Stomach (tissue), 9 donors: ENCODE results near the gene COL5A1. TPM values are rescaled to one million over a fixed set of nuclear protein-coding genes. Genes with fewer than 3 reads are reported as not detected.

Experiments used
- DNase-seq, 2 donors: peaks; one replicate each; pipeline versions ENCODE4 v3.0.0 to v3.0.0-alpha.2; 2013 to 2019
- H3K27ac ChIP-seq, 5 donors: fragments of 200-600 bp in 4 of 5; sonication (generic) in 4 of 5; one replicate each; pipeline ENCODE4 v1.5.1; 2013 to 2019; ENCODE audit warnings: mild to moderate bottlenecking in 1 of 5, moderate library complexity in 1 of 5
- H3K27me3 ChIP-seq, 3 donors: fragments of 200-600 bp; sonication (generic); one replicate each; pipeline ENCODE4 v1.5.1; 2017 to 2019; ENCODE audit warnings: mixed run types in 1 of 3
- H3K36me3 ChIP-seq, 4 donors: fragments of 200-600 bp; sonication (generic); 1 replicate in 3 of 4; 2 replicates in 1 of 4; pipeline ENCODE4 v1.5.1; 2016 to 2019
- H3K4me1 ChIP-seq, 4 donors: fragments of 200-600 bp; sonication (generic); one replicate each; pipeline ENCODE4 v1.5.1; 2016 to 2019
- H3K4me3 ChIP-seq, 4 donors: fragments of 200-600 bp; sonication (generic) in 3 of 4; one replicate each; pipeline ENCODE4 v1.5.1; 2016 to 2019; ENCODE audit warnings: mild to moderate bottlenecking in 1 of 4
- H3K9me3 ChIP-seq, 4 donors: fragments of 200-600 bp; sonication (generic); one replicate each; pipeline ENCODE4 v1.5.1; 2016 to 2019
- EP300 ChIP-seq: sonication (generic); formaldehyde crosslinking; IDR thresholded peaks from one replicate; pipeline ENCODE4 v1.6.1; 2017; ENCODE audit warnings: antibody characterized with exemption
- POLR2A ChIP-seq, 4 donors: fragments of 450-650 bp; IDR thresholded peaks; one replicate each; pipeline ENCODE4 v1.6.1; 2016; ENCODE audit warnings: antibody characterized with exemption in 4 of 4, control low read depth in 2 of 4, mild to moderate bottlenecking in 1 of 4, moderate library complexity in 1 of 4
- POLR2AphosphoS5 ChIP-seq, 3 donors: sonication (generic); formaldehyde crosslinking; IDR thresholded peaks; one replicate each; pipeline ENCODE4 v1.6.1; 2016; ENCODE audit warnings: antibody characterized with exemption in 3 of 3
- WGBS, 5 donors: extraction: QIAGEN DNeasy Blood & Tissue Kit in 3 of 5; methylation state at CpG; one replicate each; pipeline versions ENCODE4 v1.1.5 to v1.1.7; 2013 to 2018; 5-methylcytosine and 5-hydroxymethylcytosine counted together
- intact Hi-C: fragments of 100-400 bp; cut with DNase I; formaldehyde crosslinking; loops from one replicate; pipeline ENCODE4 v1.15.1; 2023; ENCODE audit warnings: low total_unique reads
- polyA plus RNA-seq, 3 donors: library from polyadenylated mRNA; stranded (reverse); fragments of 200-250 nt; gene quantifications; one replicate each; pipeline ENCODE4 v1.2.3, GENCODE V29; 2013
- total RNA-seq, 5 donors: library from RNA; depleted of rRNA; stranded (reverse); fragments of >200 nt; gene quantifications; one replicate each; pipeline versions ENCODE4 v1.1.0 to v1.2.3, GENCODE V29; 2014 to 2016
- TF ChIP-seq, protein P1 (sequence below), 7 experiments: fragments of 450-650 bp in 4 of 7; fragments of 200-600 bp in 3 of 7; sonication (generic) in 3 of 7; IDR thresholded peaks; one replicate each; pipeline ENCODE4 v1.5.1; 2016 to 2019; ENCODE audit warnings: antibody characterized with exemption in 7 of 7, control low read depth in 2 of 7, mild to moderate bottlenecking in 1 of 7
- donor health status: healthy with polysubstance abuse.
- donor health status: Bipolar disorder and iron deficiency.
- donor health status: healthy.

COL5A1 gene
- total and polyA plus RNA-seq, 8 donors, result 7.3 to 205 (median 26.4) TPM

DNA sequence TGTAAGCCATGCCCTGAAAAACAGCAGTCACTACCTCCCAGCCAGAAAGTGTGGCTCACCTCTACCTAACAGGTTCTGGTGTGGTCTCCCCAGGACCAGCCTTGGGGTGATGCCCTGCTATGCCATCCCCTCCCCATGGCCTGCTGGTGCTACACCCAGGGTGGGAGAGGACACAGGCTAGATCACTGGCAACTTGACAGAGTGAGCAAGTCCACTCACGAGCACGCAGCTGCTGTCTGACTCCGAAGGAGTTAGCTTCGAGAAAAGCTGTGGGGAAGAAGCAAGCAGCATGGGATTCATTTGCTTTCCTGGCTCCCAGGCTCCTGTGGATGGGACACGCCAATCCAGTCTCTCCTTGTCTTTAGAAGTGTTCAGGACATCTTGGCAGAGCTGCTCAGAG lies 102.2 kb downstream of the COL5A1 start:
- TF ChIP-seq, protein P1, sequence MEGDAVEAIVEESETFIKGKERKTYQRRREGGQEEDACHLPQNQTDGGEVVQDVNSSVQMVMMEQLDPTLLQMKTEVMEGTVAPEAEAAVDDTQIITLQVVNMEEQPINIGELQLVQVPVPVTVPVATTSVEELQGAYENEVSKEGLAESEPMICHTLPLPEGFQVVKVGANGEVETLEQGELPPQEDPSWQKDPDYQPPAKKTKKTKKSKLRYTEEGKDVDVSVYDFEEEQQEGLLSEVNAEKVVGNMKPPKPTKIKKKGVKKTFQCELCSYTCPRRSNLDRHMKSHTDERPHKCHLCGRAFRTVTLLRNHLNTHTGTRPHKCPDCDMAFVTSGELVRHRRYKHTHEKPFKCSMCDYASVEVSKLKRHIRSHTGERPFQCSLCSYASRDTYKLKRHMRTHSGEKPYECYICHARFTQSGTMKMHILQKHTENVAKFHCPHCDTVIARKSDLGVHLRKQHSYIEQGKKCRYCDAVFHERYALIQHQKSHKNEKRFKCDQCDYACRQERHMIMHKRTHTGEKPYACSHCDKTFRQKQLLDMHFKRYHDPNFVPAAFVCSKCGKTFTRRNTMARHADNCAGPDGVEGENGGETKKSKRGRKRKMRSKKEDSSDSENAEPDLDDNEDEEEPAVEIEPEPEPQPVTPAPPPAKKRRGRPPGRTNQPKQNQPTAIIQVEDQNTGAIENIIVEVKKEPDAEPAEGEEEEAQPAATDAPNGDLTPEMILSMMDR (IDR thresholded peaks at IDR 0.05), result no peak
- TF ChIP-seq EP300, result no peak
- TF ChIP-seq POLR2AphosphoS5 (IDR thresholded peaks at IDR 0.05), result no peak
- TF ChIP-seq POLR2A (IDR thresholded peaks at IDR 0.05), result no peak

DNA sequence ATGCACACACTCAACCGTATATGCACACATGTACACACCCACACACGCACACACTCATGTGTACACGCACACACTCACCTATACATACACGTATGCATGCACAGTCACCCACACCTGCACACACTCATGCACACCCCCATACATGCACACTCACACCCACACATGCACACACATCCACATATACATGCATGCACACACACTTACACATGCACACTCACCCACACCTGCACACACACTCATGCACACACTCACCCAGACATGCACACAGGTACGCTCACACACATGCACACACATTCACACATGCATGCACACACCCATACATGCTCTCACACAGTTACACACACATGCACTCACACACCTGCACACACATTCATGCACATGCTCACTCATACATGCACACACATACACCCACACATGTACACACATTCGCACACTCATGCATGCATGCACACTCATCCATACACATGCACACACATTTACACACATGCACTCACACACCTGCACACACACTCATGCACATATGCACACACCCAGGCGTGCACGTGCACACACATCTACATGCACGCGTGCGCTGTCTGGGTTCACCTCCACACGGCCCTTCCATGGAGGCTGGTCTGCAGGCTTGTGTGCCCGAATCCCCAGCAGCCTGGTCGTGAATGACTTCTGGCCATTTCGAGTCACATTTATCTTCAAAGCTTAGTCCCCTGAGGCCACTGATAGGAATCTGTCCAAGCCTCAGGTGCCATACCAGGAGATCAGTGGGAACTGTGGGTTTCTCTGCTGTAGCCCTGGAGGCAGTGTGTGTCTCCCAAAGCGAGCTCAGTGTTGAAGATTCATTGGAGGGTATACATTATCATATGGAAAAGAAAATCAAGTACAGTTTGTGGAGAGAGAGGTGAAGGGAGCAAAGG lies 103.0 kb downstream of the COL5A1 start:
- Histone ChIP-seq H3K4me1 (peaks cover 0 to 5% (median 0%) of the 10 kb centered on the region in 4 donors), H3K27ac (no peak overlapping the region), H3K36me3 (peaks cover 14 to 83% (median 43%) of the 10 kb centered on the region in 4 donors), H3K27me3 (peaks cover 0 to 2% (median 0%) of the 10 kb centered on the region in 3 donors), H3K4me3 (no peak overlapping the region), H3K9me3 (no peaks in the 10 kb centered on the region)
- TF ChIP-seq, protein P1 (IDR thresholded peaks at IDR 0.05), result no peak
- TF ChIP-seq POLR2A (IDR thresholded peaks at IDR 0.05) (no peak), POLR2AphosphoS5 (IDR thresholded peaks at IDR 0.05) (no peak), EP300 (no peak)
- DNase-seq, result no peak
- intact Hi-C loops, result no loop called here
- WGBS, 5 donors, result 88 to 96% (median 93%) methylated on average over 16 of the region's 16 CpGs

More for the DNA sequence above, 102.2 kb downstream of the COL5A1 start:
- 68 to 88% (median 84%) methylated on average over 5 of the region's 5 CpGs for WGBS, 5 donors
- H3K4me3 ChIP-seq, result no peak overlapping the region
- peaks cover 14 to 82% (median 43%) of the 10 kb centered on the region in 4 donors for H3K36me3 ChIP-seq
- H3K9me3 ChIP-seq, result no peaks in the 10 kb centered on the region
- intact Hi-C loops, result no loop called here
- peaks cover 0 to 10% (median 0%) of the 10 kb centered on the region in 3 donors for H3K27me3 ChIP-seq
- H3K4me1 ChIP-seq, result peaks cover 0 to 7% (median 3%) of the 10 kb centered on the region in 4 donors
- no peak for DNase-seq
- H3K27ac ChIP-seq, result no peak overlapping the region

DNA sequence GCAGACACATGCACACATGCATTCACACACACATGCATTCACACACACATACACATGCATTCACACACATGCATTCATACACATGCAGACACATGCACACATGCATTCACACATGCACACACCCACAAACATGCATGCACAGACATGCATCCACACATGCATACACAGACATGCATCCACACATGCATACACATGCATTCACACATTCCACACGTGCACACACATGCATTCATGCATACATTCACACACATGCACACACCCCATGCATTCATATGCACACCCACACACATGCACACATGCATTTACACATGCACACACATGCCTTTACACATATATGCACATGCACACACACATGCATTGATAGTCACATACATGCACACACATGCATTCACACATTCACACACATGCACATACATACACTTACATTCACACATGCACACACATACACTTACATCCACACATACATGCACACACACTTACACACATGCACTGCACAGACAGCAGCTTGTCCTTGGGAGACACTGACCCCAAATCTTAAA lies 106.4 kb downstream of the COL5A1 start:
- WGBS, 5 donors, result 78 to 90% (median 86%) methylated on average over 1 of the region's 1 CpG

DNA sequence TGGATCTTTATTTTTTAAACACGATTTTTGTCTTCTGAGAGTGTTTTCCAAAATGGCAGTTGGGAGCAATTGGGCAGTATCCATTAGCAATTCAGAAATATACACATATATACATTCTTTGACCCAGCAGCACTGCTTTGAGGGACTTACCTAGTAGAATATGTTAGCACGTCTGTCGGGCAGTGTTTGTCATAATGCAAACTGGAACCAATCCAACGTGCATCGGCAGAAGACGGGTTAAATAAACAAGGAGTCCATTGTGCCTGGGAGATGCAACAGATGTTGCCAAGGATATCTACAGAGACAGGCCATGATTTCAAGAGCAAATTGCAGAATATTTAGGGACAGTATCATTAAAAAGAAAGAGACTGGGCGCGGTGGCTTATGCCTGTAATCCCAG lies 107.0 kb downstream of the COL5A1 start:
- no peaks in the 10 kb centered on the region for H3K9me3 ChIP-seq
- H3K27me3 ChIP-seq, result no peaks in the 10 kb centered on the region
- 61 to 76% (median 73%) methylated on average over 8 of the region's 8 CpGs for WGBS, 5 donors
- no peak for TF ChIP-seq POLR2A (IDR thresholded peaks at IDR 0.05)
- TF ChIP-seq EP300, result no peak
- no peak for TF ChIP-seq POLR2AphosphoS5 (IDR thresholded peaks at IDR 0.05)
- TF ChIP-seq, protein P1 (IDR thresholded peaks at IDR 0.05), result no peak
- peaks cover 22 to 80% (median 53%) of the 10 kb centered on the region in 4 donors for H3K36me3 ChIP-seq
- intact Hi-C loops, result no loop called here
- DNase-seq, result no peak
- H3K4me3 ChIP-seq, result no peak overlapping the region
- H3K27ac ChIP-seq, result no peak overlapping the region
- peaks cover 0 to 5% (median 0%) of the 10 kb centered on the region in 4 donors for H3K4me1 ChIP-seq

More for the DNA sequence above, 106.4 kb downstream of the COL5A1 start:
- DNase-seq, result no peak
- intact Hi-C loops, result no loop called here
- no peak overlapping the region for H3K27ac ChIP-seq
- H3K36me3 ChIP-seq, result peaks cover 22 to 80% (median 52%) of the 10 kb centered on the region in 4 donors
- H3K27me3 ChIP-seq, result no peaks in the 10 kb centered on the region
- H3K9me3 ChIP-seq, result no peaks in the 10 kb centered on the region
- H3K4me3 ChIP-seq, result no peak overlapping the region
- TF ChIP-seq POLR2AphosphoS5 (IDR thresholded peaks at IDR 0.05) (no peak), EP300 (no peak)
- H3K4me1 ChIP-seq, result peaks cover 0 to 5% (median 0%) of the 10 kb centered on the region in 4 donors
